Gastroesophageal sphincter (tissue), 4 donors: ENCODE measurements around the gene PTPRO. TPM values are rescaled to one million over a fixed set of nuclear protein-coding genes. Genes with fewer than 3 reads are reported as not detected.

ENCODE experiments used
- ATAC-seq: fragments of 150-250 bp; one replicate; pipeline ENCODE4 v1.9.1; 2016; ENCODE audit warnings: mild to moderate bottlenecking, moderate library complexity
- H3K27ac ChIP-seq, 4 donors: fragments of 200-600 bp; sonication (generic) in 3 of 4; 1 replicate in 3 of 4; 2 replicates in 1 of 4; pipeline ENCODE4 v1.5.1; 2016 to 2019
- H3K27me3 ChIP-seq: fragments of 200-600 bp; sonication (generic); one replicate; pipeline ENCODE4 v1.5.1; 2019
- H3K36me3 ChIP-seq, 2 donors: fragments of 200-600 bp; sonication (generic); one replicate each; pipeline ENCODE4 v1.5.1; 2019; ENCODE audit warnings: control low read depth in 1 of 2
- H3K4me1 ChIP-seq, 3 donors: fragments of 200-600 bp; sonication (generic); 1 replicate in 2 of 3; 2 replicates in 1 of 3; pipeline ENCODE4 v1.5.1; 2016 to 2019; ENCODE audit warnings: control low read depth in 2 of 3
- H3K4me3 ChIP-seq, 2 donors: fragments of 200-600 bp; sonication (generic); one replicate each; pipeline ENCODE4 v1.5.1; 2019; ENCODE audit warnings: mild to moderate bottlenecking in 1 of 2, moderate library complexity in 1 of 2
- H3K9me3 ChIP-seq, 3 donors: fragments of 200-600 bp; sonication (generic); one replicate each; pipeline ENCODE4 v1.5.1; 2017 to 2019; ENCODE audit warnings: control low read depth in 2 of 3
- CTCF ChIP-seq, 4 experiments: fragments of 200-600 bp in 2 of 4; fragments of 450-650 bp in 2 of 4; sonication (generic) in 1 of 4; IDR thresholded peaks; one replicate each; pipeline ENCODE4 v1.5.1; 2017 to 2019; ENCODE audit warnings: antibody characterized with exemption in 4 of 4, mild to moderate bottlenecking in 2 of 4, moderate library complexity in 2 of 4
- EP300 ChIP-seq: sonication (generic); formaldehyde crosslinking; IDR thresholded peaks from one replicate; pipeline ENCODE4 v1.6.1; 2017; ENCODE audit warnings: antibody characterized with exemption, mild to moderate bottlenecking
- POLR2A ChIP-seq, 2 donors: fragments of 450-650 bp; IDR thresholded peaks; one replicate each; pipeline ENCODE4 v1.6.1; 2017; ENCODE audit warnings: antibody characterized with exemption in 2 of 2, mild to moderate bottlenecking in 2 of 2, moderate library complexity in 1 of 2
- POLR2AphosphoS5 ChIP-seq: sonication (generic); formaldehyde crosslinking; IDR thresholded peaks from one replicate; pipeline ENCODE4 v1.6.1; 2017; ENCODE audit warnings: antibody characterized with exemption
- WGBS, 2 donors: methylation state at CpG; one replicate each; pipeline ENCODE4 v1.1.5; 2018; ENCODE audit warnings: low coverage in 1 of 2; 5-methylcytosine and 5-hydroxymethylcytosine counted together
- total RNA-seq, 4 donors: library from RNA; depleted of rRNA; stranded (reverse); fragments of >200 nt; gene quantifications; one replicate each; pipeline ENCODE4 v1.1.0, GENCODE V29; 2016

The PTPRO gene
- total RNA-seq, 4 donors from 2014 or later: 0.50 to 10.7 (median 2.8) TPM

GRCh38 chr12:15278816-15279658 lies 43.3 kb upstream of the PTPRO start:
- peak; percentile 83 for ATAC-seq
- Histone ChIP-seq H3K4me1 (peaks cover 6 to 33% (median 7%) of the 10 kb centered on the region in 3 donors), H3K9me3 (no peaks in the 10 kb centered on the region), H3K36me3 (no peaks in the 10 kb centered on the region), H3K4me3 (no peak overlapping the region), H3K27me3 (no peaks in the 10 kb centered on the region), H3K27ac (peak overlapping the region; percentile 10 to 72 (median 52))
- TF ChIP-seq POLR2AphosphoS5: peak; percentile 86
- no peak for TF ChIP-seq EP300
- TF ChIP-seq CTCF (IDR thresholded peaks at IDR 0.05): peak in 2 of 4 experiments; percentile 5 to 30
- WGBS, 2 donors: 1 to 23% methylated on average over 7 to 9 of the region's 10 CpGs

GRCh38 chr12:15280930-15281329 lies 41.4 kb upstream of the PTPRO start:
- H3K27me3 ChIP-seq: no peaks in the 10 kb centered on the region
- H3K4me1 ChIP-seq: peaks cover under 1 to 15% (median 6%) of the 10 kb centered on the region in 3 donors
- H3K4me3 ChIP-seq: no peak overlapping the region
- ATAC-seq: no peak
- no peak overlapping the region for H3K27ac ChIP-seq
- H3K9me3 ChIP-seq: no peaks in the 10 kb centered on the region
- no peak for TF ChIP-seq CTCF (IDR thresholded peaks at IDR 0.05)
- no peak for TF ChIP-seq EP300
- TF ChIP-seq POLR2AphosphoS5: no peak
- no peak for TF ChIP-seq POLR2A (IDR thresholded peaks at IDR 0.05)
- H3K36me3 ChIP-seq: no peaks in the 10 kb centered on the region
- 92 to 100% methylated on average over 2 of the region's 2 CpGs for WGBS, 2 donors

- TF ChIP-seq EP300: no peak
- TF ChIP-seq POLR2A (IDR thresholded peaks at IDR 0.05): no peak
- no peak for TF ChIP-seq CTCF (IDR thresholded peaks at IDR 0.05)
- no peak for TF ChIP-seq POLR2AphosphoS5
Measured at GRCh38 chr12:15289192-15289591, 33.1 kb upstream of the PTPRO start.

GRCh38 chr12:15293731-15294130 lies 28.6 kb upstream of the PTPRO start:
- H3K4me1 ChIP-seq: no peaks in the 10 kb centered on the region
- H3K27me3 ChIP-seq: no peaks in the 10 kb centered on the region
- WGBS, 2 donors: 66 to 86% methylated on average over 3 of the region's 3 CpGs
- H3K36me3 ChIP-seq: no peaks in the 10 kb centered on the region
- no peak overlapping the region for H3K4me3 ChIP-seq
- ATAC-seq: no peak
- TF ChIP-seq CTCF (IDR thresholded peaks at IDR 0.05) (no peak), POLR2A (IDR thresholded peaks at IDR 0.05) (no peak), POLR2AphosphoS5 (no peak), EP300 (no peak)
- no peak overlapping the region for H3K27ac ChIP-seq
- no peaks in the 10 kb centered on the region for H3K9me3 ChIP-seq

More at GRCh38 chr12:15289192-15289591, 33.1 kb upstream of the PTPRO start:
- H3K36me3 ChIP-seq: no peaks in the 10 kb centered on the region
- no peak for ATAC-seq
- H3K27ac ChIP-seq: no peak overlapping the region
- no peaks in the 10 kb centered on the region for H3K9me3 ChIP-seq
- H3K4me1 ChIP-seq: no peaks in the 10 kb centered on the region
- H3K4me3 ChIP-seq: no peak overlapping the region
- H3K27me3 ChIP-seq: no peaks in the 10 kb centered on the region
- 60 to 69% methylated on average over 1 of the region's 1 CpG for WGBS, 2 donors

- no peaks in the 10 kb centered on the region for H3K4me1 ChIP-seq
- TF ChIP-seq CTCF (IDR thresholded peaks at IDR 0.05) (no peak), POLR2AphosphoS5 (no peak), POLR2A (IDR thresholded peaks at IDR 0.05) (no peak), EP300 (no peak)
- peaks cover 0 to 5% (median 0%) of the 10 kb centered on the region in 3 donors for H3K9me3 ChIP-seq
- WGBS, 2 donors: 71 to 100% methylated on average over 1 of the region's 2 CpGs
- H3K36me3 ChIP-seq: no peaks in the 10 kb centered on the region
- H3K27me3 ChIP-seq: no peaks in the 10 kb centered on the region
- H3K27ac ChIP-seq: no peak overlapping the region
- no peak for ATAC-seq
- no peak overlapping the region for H3K4me3 ChIP-seq
Measured at GRCh38 chr12:15299947-15300346, 22.4 kb upstream of the PTPRO start.
